GM18858 (cell line): Measurements from ENCODE around the gene MAP4K4.

Experiments used
- ATAC-seq: cut with Tn5 transposase; IDR thresholded peaks from one replicate; pipeline ENCODE4 v1.9.1; 2021; ENCODE audit not compliant: unreplicated experiment

Gene MAP4K4

GRCh38 chr2:101692041-101692440, 5.5 kb upstream of the MAP4K4 start:
- ATAC-seq: no peak

- ATAC-seq: no peak
Observed at GRCh38 chr2:101692766-101693165, 4.7 kb upstream of the MAP4K4 start.

GRCh38 chr2:101693991-101694588, 3.4 kb upstream of the MAP4K4 start:
- no peak for ATAC-seq

GRCh38 chr2:101696272-101697123, 1.0 kb upstream of the MAP4K4 start:
- no peak for ATAC-seq

- ATAC-seq: no peak
Observed at GRCh38 chr2:101698014-101698843, 722 bp downstream of the MAP4K4 start.

GRCh38 chr2:101698844-101699754, 1.6 kb downstream of the MAP4K4 start:
- ATAC-seq: no peak

GRCh38 chr2:101699755-101700461, 2.4 kb downstream of the MAP4K4 start:
- ATAC-seq: no peak

- ATAC-seq: no peak
Observed at GRCh38 chr2:101704046-101704466, 6.5 kb downstream of the MAP4K4 start.

GRCh38 chr2:101704816-101705578, 7.5 kb downstream of the MAP4K4 start:
- no peak for ATAC-seq

GRCh38 chr2:101706121-101706818, 8.8 kb downstream of the MAP4K4 start:
- no peak for ATAC-seq

GRCh38 chr2:101706819-101707177, 9.3 kb downstream of the MAP4K4 start:
- ATAC-seq: peak; percentile 47

GRCh38 chr2:101710036-101710435, 12.5 kb downstream of the MAP4K4 start:
- ATAC-seq: no peak

GRCh38 chr2:101710471-101711318, 13.2 kb downstream of the MAP4K4 start:
- no peak for ATAC-seq

GRCh38 chr2:101714118-101714517, 16.6 kb downstream of the MAP4K4 start:
- ATAC-seq: no peak

GRCh38 chr2:101717071-101717845, 19.8 kb downstream of the MAP4K4 start:
- peak; percentile 53 for ATAC-seq

- ATAC-seq: no peak
Observed at GRCh38 chr2:101718479-101718878, 21.0 kb downstream of the MAP4K4 start.

- ATAC-seq: no peak
Observed at GRCh38 chr2:101718993-101719571, 21.6 kb downstream of the MAP4K4 start.
